ENCODE measurements around the gene NCOA4.
"Not testable (repeated sequence)": the region's sequence is repeated elsewhere in the genome, so short reads cannot be mapped to it uniquely, and the experiment has no call there.

NCOA4 gene

GRCh38 chr10:46006219-46006618, 24.2 kb downstream of the NCOA4 start:
- H3K4me3 ChIP-seq (ENCODE audit: low read depth in 1 of 2, low read length in 1 of 2) = no peak overlapping the region
- H3K27me3 ChIP-seq = no peaks in the 10 kb centered on the region
- TF ChIP-seq, protein P1, sequence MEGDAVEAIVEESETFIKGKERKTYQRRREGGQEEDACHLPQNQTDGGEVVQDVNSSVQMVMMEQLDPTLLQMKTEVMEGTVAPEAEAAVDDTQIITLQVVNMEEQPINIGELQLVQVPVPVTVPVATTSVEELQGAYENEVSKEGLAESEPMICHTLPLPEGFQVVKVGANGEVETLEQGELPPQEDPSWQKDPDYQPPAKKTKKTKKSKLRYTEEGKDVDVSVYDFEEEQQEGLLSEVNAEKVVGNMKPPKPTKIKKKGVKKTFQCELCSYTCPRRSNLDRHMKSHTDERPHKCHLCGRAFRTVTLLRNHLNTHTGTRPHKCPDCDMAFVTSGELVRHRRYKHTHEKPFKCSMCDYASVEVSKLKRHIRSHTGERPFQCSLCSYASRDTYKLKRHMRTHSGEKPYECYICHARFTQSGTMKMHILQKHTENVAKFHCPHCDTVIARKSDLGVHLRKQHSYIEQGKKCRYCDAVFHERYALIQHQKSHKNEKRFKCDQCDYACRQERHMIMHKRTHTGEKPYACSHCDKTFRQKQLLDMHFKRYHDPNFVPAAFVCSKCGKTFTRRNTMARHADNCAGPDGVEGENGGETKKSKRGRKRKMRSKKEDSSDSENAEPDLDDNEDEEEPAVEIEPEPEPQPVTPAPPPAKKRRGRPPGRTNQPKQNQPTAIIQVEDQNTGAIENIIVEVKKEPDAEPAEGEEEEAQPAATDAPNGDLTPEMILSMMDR (IDR thresholded peaks at IDR 0.05) = no peak
- peaks cover 95% of the 10 kb centered on the region for H3K36me3 ChIP-seq
- H3K27ac ChIP-seq = peak overlapping the region; percentile 29
- H3K4me1 ChIP-seq (ENCODE audit: control insufficient read depth in 1 of 2, insufficient read depth in 1 of 2, low read depth in 1 of 2, low read length in 1 of 2) = peaks cover 31 to 32% of the 10 kb centered on the region in 2 experiments
- no peaks in the 10 kb centered on the region for H3K9me3 ChIP-seq

DNA sequence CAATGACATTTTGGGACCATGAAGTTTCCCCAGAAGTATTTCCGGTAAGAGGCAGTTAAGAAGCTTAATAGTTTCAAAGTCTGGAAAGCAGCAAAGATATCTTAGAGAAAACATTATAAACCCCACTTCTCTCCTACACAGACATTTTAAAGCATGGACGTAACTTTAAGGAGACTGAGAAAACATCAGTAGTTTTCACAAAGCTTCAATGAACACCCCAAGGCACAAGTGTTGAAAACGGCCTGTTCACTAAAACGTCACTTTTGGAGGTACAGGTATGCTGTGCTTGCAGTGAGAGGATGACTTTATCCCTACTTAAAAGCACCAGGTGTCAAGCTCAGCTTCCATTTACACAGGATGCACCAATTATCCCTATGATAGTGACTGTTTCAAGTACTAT, 25.0 kb downstream of the NCOA4 start:
- Histone ChIP-seq H3K4me1 (ENCODE audit: control insufficient read depth in 1 of 2, insufficient read depth in 1 of 2, low read depth in 1 of 2, low read length in 1 of 2) (peaks cover 27 to 29% of the 10 kb centered on the region in 2 experiments), H3K27ac (peak overlapping the region; percentile 4), H3K27me3 (no peaks in the 10 kb centered on the region), H3K4me3 (ENCODE audit: low read depth in 1 of 2, low read length in 1 of 2) (no peak overlapping the region), H3K9me3 (no peaks in the 10 kb centered on the region), H3K36me3 (peaks cover 95% of the 10 kb centered on the region)
- TF ChIP-seq, protein P1 (IDR thresholded peaks at IDR 0.05) = no peak

GRCh38 chr10:46004963-46005362, 25.5 kb downstream of the NCOA4 start:
- TF ChIP-seq, protein P1 (IDR thresholded peaks at IDR 0.05) = no peak
- peaks cover 23 to 24% of the 10 kb centered on the region in 2 experiments for H3K4me1 ChIP-seq (ENCODE audit: control insufficient read depth in 1 of 2, insufficient read depth in 1 of 2, low read depth in 1 of 2, low read length in 1 of 2)
- H3K9me3 ChIP-seq = no peaks in the 10 kb centered on the region
- peaks cover 95% of the 10 kb centered on the region for H3K36me3 ChIP-seq
- peak overlapping the region; percentile 4 for H3K27ac ChIP-seq
- no peak overlapping the region for H3K4me3 ChIP-seq (ENCODE audit: low read depth in 1 of 2, low read length in 1 of 2)
- no peaks in the 10 kb centered on the region for H3K27me3 ChIP-seq

DNA sequence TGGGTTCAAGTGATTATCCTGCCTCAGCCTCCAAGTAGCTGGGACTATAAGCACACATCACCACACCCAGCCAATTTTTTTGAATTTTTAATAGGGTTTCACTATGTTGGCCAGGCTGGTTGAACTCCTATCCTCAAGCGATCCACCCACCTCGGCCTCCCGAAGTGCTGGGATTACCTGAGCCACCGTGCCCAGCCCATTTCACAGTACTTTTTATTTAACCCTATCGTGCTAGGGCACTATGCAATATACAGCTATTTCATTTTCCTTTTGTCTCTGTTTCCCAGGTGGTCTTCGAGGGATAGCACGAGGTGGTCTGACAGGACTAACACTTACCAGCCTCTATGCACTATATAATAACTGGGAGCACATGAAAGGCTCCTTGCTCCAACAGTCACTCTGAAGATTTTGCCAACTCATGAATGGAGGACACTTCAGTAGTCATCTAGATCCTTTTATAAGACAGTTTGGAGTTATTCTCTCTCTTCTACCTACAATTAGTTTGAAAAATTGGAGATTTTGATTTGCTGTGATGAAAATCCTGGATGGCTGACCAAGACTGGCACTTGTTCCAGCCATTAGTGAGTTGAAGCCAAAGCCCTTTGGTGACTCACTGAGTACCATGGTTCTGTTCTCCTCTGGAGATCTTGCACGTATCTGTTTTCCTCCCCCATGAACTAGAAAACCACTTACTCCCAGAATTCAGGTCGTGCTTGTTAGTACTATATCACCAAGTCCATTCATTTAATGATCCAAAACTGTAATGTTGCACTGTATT, 27.3 kb downstream of the NCOA4 start:
- no peaks in the 10 kb centered on the region for H3K9me3 ChIP-seq
- H3K27ac ChIP-seq = peak overlapping the region; percentile 30
- peaks cover 5 to 6% of the 10 kb centered on the region in 2 experiments for H3K4me1 ChIP-seq (ENCODE audit: control insufficient read depth in 1 of 2, insufficient read depth in 1 of 2, low read depth in 1 of 2, low read length in 1 of 2)
- no peak overlapping the region for H3K4me3 ChIP-seq (ENCODE audit: low read depth in 1 of 2, low read length in 1 of 2)
- H3K36me3 ChIP-seq = peaks cover 79% of the 10 kb centered on the region
- H3K27me3 ChIP-seq = no peaks in the 10 kb centered on the region
- TF ChIP-seq, protein P1 (IDR thresholded peaks at IDR 0.05) = no peak

GRCh38 chr10:46002189-46002687, 28.2 kb downstream of the NCOA4 start:
- H3K36me3 ChIP-seq = peaks cover 70% of the 10 kb centered on the region

GRCh38 chr10:46001187-46001756, 29.2 kb downstream of the NCOA4 start:
- Histone ChIP-seq H3K36me3 (peaks cover 61% of the 10 kb centered on the region), H3K27ac (peak overlapping the region; percentile 25)

More at GRCh38 chr10:46002189-46002687, 28.2 kb downstream of the NCOA4 start:
- H3K4me3 ChIP-seq (ENCODE audit: low read depth in 1 of 2, low read length in 1 of 2); H3K27ac ChIP-seq; H3K27me3 ChIP-seq; H3K9me3 ChIP-seq; H3K4me1 ChIP-seq (ENCODE audit: control insufficient read depth in 1 of 2, insufficient read depth in 1 of 2, low read depth in 1 of 2, low read length in 1 of 2): not testable (repeated sequence)

More at GRCh38 chr10:46001187-46001756, 29.2 kb downstream of the NCOA4 start:
- Histone ChIP-seq H3K27me3 (no peaks in the 10 kb centered on the region), H3K4me3 (ENCODE audit: low read depth in 1 of 2, low read length in 1 of 2) (no peak overlapping the region), H3K4me1 (ENCODE audit: control insufficient read depth in 1 of 2, insufficient read depth in 1 of 2, low read depth in 1 of 2, low read length in 1 of 2) (no peaks in the 10 kb centered on the region), H3K9me3 (no peaks in the 10 kb centered on the region)
- TF ChIP-seq, protein P1 (IDR thresholded peaks at IDR 0.05) = no peak
